ENCODE data around the gene GPR22.

GPR22 gene

GRCh38 chr7:107502797-107503196 is 32.9 kb downstream of the GPR22 start:
- no peaks in the 10 kb centered on the region for H4K20me1 ChIP-seq (ENCODE audit: insufficient read depth, low read length)
- no peak overlapping the region for H3K27ac ChIP-seq (ENCODE audit: low read length)
- H3K4me1 ChIP-seq (ENCODE audit: low read length), result no peaks in the 10 kb centered on the region
- TF ChIP-seq CTCF (IDR thresholded peaks at IDR 0.05; ENCODE audit: low read depth, low read length) (no peak), EZH2phosphoT487 (IDR thresholded peaks at IDR 0.05; ENCODE audit: low read depth) (no peak)
- H3K9me3 ChIP-seq (ENCODE audit: insufficient read depth, low read length), result no peaks in the 10 kb centered on the region
- H3K27me3 ChIP-seq (ENCODE audit: low read depth, low read length), result no peaks in the 10 kb centered on the region
- no peak overlapping the region for H3K9ac ChIP-seq (ENCODE audit: low read length)
- H2AFZ ChIP-seq (ENCODE audit: low read depth, low read length), result no peak overlapping the region
- H3K79me2 ChIP-seq (ENCODE audit: low read length), result no peaks in the 10 kb centered on the region
- no peaks in the 10 kb centered on the region for H3K36me3 ChIP-seq (replicated peaks; ENCODE audit: low read depth, low read length)
- H3K4me2 ChIP-seq (ENCODE audit: low read length), result no peak overlapping the region
- no peak overlapping the region for H3K4me3 ChIP-seq (ENCODE audit: low read length)

GRCh38 chr7:107503687-107504086 is 33.8 kb downstream of the GPR22 start:
- no peak overlapping the region for H3K4me2 ChIP-seq (ENCODE audit: low read length)
- no peak overlapping the region for H3K27ac ChIP-seq (ENCODE audit: low read length)
- no peak overlapping the region for H2AFZ ChIP-seq (ENCODE audit: low read depth, low read length)
- H4K20me1 ChIP-seq (ENCODE audit: insufficient read depth, low read length), result no peaks in the 10 kb centered on the region
- H3K79me2 ChIP-seq (ENCODE audit: low read length), result no peaks in the 10 kb centered on the region
- no peaks in the 10 kb centered on the region for H3K36me3 ChIP-seq (replicated peaks; ENCODE audit: low read depth, low read length)
- TF ChIP-seq CTCF (IDR thresholded peaks at IDR 0.05; ENCODE audit: low read depth, low read length) (no peak), EZH2phosphoT487 (IDR thresholded peaks at IDR 0.05; ENCODE audit: low read depth) (no peak)
- H3K9me3 ChIP-seq (ENCODE audit: insufficient read depth, low read length), result no peaks in the 10 kb centered on the region
- no peaks in the 10 kb centered on the region for H3K27me3 ChIP-seq (ENCODE audit: low read depth, low read length)
- H3K9ac ChIP-seq (ENCODE audit: low read length), result no peak overlapping the region
- no peaks in the 10 kb centered on the region for H3K4me1 ChIP-seq (ENCODE audit: low read length)
- H3K4me3 ChIP-seq (ENCODE audit: low read length), result no peak overlapping the region

GRCh38 chr7:107505362-107505761 is 35.5 kb downstream of the GPR22 start:
- no peak overlapping the region for H2AFZ ChIP-seq (ENCODE audit: low read depth, low read length)
- H3K36me3 ChIP-seq (replicated peaks; ENCODE audit: low read depth, low read length), result no peaks in the 10 kb centered on the region
- no peaks in the 10 kb centered on the region for H3K79me2 ChIP-seq (ENCODE audit: low read length)
- H4K20me1 ChIP-seq (ENCODE audit: insufficient read depth, low read length), result no peaks in the 10 kb centered on the region
- no peak overlapping the region for H3K27ac ChIP-seq (ENCODE audit: low read length)
- H3K4me1 ChIP-seq (ENCODE audit: low read length), result no peaks in the 10 kb centered on the region
- H3K27me3 ChIP-seq (ENCODE audit: low read depth, low read length), result no peaks in the 10 kb centered on the region
- H3K9ac ChIP-seq (ENCODE audit: low read length), result no peak overlapping the region
- no peak overlapping the region for H3K4me3 ChIP-seq (ENCODE audit: low read length)
- H3K9me3 ChIP-seq (ENCODE audit: insufficient read depth, low read length), result no peaks in the 10 kb centered on the region
- no peak overlapping the region for H3K4me2 ChIP-seq (ENCODE audit: low read length)
- TF ChIP-seq CTCF (IDR thresholded peaks at IDR 0.05; ENCODE audit: low read depth, low read length), result no peak
- no peak for TF ChIP-seq EZH2phosphoT487 (IDR thresholded peaks at IDR 0.05; ENCODE audit: low read depth)

GRCh38 chr7:107505997-107506673 is 36.3 kb downstream of the GPR22 start:
- H4K20me1 ChIP-seq (ENCODE audit: insufficient read depth, low read length), result no peaks in the 10 kb centered on the region
- H2AFZ ChIP-seq (ENCODE audit: low read depth, low read length), result no peak overlapping the region
- no peak overlapping the region for H3K4me2 ChIP-seq (ENCODE audit: low read length)
- H3K4me1 ChIP-seq (ENCODE audit: low read length), result no peaks in the 10 kb centered on the region
- no peak overlapping the region for H3K4me3 ChIP-seq (ENCODE audit: low read length)
- H3K79me2 ChIP-seq (ENCODE audit: low read length), result no peaks in the 10 kb centered on the region
- no peaks in the 10 kb centered on the region for H3K36me3 ChIP-seq (replicated peaks; ENCODE audit: low read depth, low read length)
- no peaks in the 10 kb centered on the region for H3K27me3 ChIP-seq (ENCODE audit: low read depth, low read length)
- TF ChIP-seq EZH2phosphoT487 (IDR thresholded peaks at IDR 0.05; ENCODE audit: low read depth) (no peak), CTCF (IDR thresholded peaks at IDR 0.05; ENCODE audit: low read depth, low read length) (no peak)
- no peak overlapping the region for H3K9ac ChIP-seq (ENCODE audit: low read length)
- H3K9me3 ChIP-seq (ENCODE audit: insufficient read depth, low read length), result no peaks in the 10 kb centered on the region
- H3K27ac ChIP-seq (ENCODE audit: low read length), result no peak overlapping the region

Data from OCI-LY3 (cell line).